GM12873 (cell line): ENCODE results near the gene SIRPA.

Source experiments
- TF ChIP-seq, protein P1 (sequence below): IDR thresholded peaks from 2 replicates; pipeline ENCODE4 v1.5.1; 2012; ENCODE audit warnings: low read depth, mild to moderate bottlenecking, moderate library complexity, low read length, control low read depth; ENCODE audit not compliant: insufficient read depth; ENCODE audit errors: missing control alignments

Gene SIRPA

GRCh38 chr20:1945660-1946059 lies 50.5 kb downstream of the SIRPA start:
- TF ChIP-seq, protein P1, sequence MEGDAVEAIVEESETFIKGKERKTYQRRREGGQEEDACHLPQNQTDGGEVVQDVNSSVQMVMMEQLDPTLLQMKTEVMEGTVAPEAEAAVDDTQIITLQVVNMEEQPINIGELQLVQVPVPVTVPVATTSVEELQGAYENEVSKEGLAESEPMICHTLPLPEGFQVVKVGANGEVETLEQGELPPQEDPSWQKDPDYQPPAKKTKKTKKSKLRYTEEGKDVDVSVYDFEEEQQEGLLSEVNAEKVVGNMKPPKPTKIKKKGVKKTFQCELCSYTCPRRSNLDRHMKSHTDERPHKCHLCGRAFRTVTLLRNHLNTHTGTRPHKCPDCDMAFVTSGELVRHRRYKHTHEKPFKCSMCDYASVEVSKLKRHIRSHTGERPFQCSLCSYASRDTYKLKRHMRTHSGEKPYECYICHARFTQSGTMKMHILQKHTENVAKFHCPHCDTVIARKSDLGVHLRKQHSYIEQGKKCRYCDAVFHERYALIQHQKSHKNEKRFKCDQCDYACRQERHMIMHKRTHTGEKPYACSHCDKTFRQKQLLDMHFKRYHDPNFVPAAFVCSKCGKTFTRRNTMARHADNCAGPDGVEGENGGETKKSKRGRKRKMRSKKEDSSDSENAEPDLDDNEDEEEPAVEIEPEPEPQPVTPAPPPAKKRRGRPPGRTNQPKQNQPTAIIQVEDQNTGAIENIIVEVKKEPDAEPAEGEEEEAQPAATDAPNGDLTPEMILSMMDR, result no peak

GRCh38 chr20:1946442-1946761 lies 51.2 kb downstream of the SIRPA start:
- TF ChIP-seq, protein P1, result no peak

DNA sequence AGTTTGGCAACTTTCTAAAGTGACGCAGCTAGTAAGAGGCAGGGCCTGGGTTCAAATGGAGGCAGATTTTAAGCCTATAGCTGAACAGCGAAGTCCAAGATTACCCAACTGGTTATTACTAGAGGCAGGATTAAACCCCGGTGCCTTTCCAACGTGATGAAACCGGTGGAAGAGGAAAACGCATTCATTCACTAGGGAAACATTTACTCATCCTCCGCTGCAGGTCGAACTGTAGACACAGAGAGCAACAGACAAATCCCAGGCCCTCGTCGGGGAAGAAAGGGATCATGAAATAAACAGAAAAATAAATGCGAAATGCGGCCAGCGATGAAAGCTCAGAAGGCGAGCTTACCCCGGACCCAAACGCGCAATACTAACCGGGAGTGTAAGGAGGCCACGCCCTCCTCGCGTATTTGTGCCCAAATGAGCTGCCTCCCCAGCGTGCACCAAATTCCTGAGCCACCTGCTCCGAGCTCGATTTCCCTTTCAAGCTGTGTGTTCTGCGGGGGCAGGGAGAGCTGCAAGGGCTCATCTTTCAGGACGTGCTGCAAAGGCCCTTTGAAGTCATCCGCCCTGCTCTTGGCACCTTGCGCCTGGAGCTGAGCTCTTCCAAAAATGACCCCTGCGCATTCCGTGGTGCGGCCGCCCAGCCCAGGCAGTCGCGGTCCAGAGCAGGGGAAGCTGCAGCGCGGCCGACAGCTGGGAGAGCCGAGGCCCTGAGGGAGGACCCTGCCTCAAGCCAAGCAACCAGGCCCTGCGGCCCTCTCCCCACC lies 51.7 kb downstream of the SIRPA start:
- TF ChIP-seq, protein P1, result no peak

- TF ChIP-seq, protein P1, result no peak
Measured at GRCh38 chr20:1947535-1947846, 52.3 kb downstream of the SIRPA start.

DNA sequence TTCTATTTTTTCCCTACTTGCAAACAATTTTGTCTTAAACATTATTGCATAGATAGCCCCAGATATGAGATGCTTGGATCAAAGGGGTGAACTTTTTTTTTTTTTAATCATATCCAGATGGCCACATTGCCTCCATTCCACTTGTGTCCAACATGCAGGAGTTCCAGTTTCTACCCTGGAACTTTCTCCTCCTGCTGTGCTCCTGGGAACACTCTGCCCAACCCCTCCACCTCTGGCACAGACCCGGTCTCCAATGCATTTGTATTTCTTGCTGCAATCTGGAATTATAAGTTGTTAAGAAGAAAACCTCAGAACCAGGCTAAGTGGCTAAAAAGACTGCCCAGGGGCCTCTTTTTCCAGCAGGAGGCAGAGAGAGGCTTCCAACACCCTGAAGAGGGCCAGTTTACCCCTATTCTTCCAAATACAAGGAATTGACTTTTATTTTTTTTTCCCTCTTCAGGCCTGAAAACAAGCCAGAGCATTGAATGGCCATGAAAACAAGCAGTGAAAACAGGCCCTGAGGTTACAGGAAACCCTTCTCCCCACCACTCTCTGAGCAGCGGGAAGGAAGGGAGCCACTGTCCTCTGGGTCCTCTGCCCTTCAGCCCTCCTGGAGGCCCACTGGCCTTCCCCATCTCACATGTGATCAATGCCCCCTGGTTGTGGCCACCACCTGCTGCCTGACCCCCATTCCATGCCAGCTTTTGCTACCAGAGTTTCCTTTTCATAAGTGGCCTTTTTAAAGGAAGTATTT lies 54.3 kb downstream of the SIRPA start:
- TF ChIP-seq, protein P1, result no peak

- TF ChIP-seq, protein P1, result no peak
Measured at GRCh38 chr20:1950836-1951235, 55.6 kb downstream of the SIRPA start.

GRCh38 chr20:1951436-1952115 lies 56.4 kb downstream of the SIRPA start:
- TF ChIP-seq, protein P1, result no peak
